ENCODE data around the gene CRIM1.

DNA sequence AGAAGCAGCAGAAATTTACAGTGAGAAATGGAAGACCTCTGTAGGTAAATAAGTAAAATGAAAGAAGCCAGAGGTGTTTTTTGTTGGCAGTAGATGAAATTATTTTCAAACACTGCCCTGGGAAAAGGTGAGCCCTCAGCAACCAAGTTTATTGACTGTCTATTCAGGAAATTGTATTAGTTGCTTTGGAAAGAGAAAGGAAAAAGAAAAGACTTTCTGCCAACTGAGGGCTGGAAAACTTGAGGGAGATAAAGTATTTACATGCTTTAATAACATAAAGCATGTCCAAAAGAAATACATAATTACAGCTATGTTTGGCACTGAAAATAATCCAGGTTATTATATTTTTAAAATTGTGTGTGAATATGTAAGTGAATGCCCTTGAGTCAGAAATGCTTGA lies 14.7 kb downstream of the CRIM1 start:
- TF ChIP-seq FOSL1 (IDR thresholded peaks at IDR 0.05; ENCODE audit: insufficient read depth, low read depth, low read length) (no peak), POLR2AphosphoS5 (IDR thresholded peaks at IDR 0.05; ENCODE audit: low read depth, low read length) (no peak), CREB1 (IDR thresholded peaks at IDR 0.05) (no peak)
- TF ChIP-seq, protein P1, sequence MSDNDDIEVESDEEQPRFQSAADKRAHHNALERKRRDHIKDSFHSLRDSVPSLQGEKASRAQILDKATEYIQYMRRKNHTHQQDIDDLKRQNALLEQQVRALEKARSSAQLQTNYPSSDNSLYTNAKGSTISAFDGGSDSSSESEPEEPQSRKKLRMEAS (IDR thresholded peaks at IDR 0.05) = no peak
- TF ChIP-seq, protein P2, sequence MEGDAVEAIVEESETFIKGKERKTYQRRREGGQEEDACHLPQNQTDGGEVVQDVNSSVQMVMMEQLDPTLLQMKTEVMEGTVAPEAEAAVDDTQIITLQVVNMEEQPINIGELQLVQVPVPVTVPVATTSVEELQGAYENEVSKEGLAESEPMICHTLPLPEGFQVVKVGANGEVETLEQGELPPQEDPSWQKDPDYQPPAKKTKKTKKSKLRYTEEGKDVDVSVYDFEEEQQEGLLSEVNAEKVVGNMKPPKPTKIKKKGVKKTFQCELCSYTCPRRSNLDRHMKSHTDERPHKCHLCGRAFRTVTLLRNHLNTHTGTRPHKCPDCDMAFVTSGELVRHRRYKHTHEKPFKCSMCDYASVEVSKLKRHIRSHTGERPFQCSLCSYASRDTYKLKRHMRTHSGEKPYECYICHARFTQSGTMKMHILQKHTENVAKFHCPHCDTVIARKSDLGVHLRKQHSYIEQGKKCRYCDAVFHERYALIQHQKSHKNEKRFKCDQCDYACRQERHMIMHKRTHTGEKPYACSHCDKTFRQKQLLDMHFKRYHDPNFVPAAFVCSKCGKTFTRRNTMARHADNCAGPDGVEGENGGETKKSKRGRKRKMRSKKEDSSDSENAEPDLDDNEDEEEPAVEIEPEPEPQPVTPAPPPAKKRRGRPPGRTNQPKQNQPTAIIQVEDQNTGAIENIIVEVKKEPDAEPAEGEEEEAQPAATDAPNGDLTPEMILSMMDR (IDR thresholded peaks at IDR 0.05; ENCODE audit: control extremely low read depth in 1 of 3, insufficient read depth in 1 of 3, low read depth in 1 of 3, low read length in 3 of 3) = no peak
